ENCODE measurements around the gene PDE1C.
A peak's percentile ranks its signal among the peaks of the same experiment; 100 is the strongest.

Gene PDE1C

GRCh38 chr7:32074787-32075585 is 4.8 kb upstream of the PDE1C start:
- DNase-seq (ENCODE audit: low spot score), result no peak

- DNase-seq (ENCODE audit: low spot score), result no peak
Measured at GRCh38 chr7:32073533-32073932, 3.3 kb upstream of the PDE1C start.

GRCh38 chr7:32072397-32072796 is 2.2 kb upstream of the PDE1C start:
- DNase-seq (ENCODE audit: low spot score), result no peak

- DNase-seq (ENCODE audit: low spot score), result no peak
Measured at GRCh38 chr7:32071466-32072091, 1.4 kb upstream of the PDE1C start.

GRCh38 chr7:32070051-32070405 is 179 bp downstream of the PDE1C start:
- DNase-seq (ENCODE audit: low spot score), result peak; percentile 40

- peak; percentile 40 for DNase-seq (ENCODE audit: low spot score)
Measured at GRCh38 chr7:32069116-32069650, 1.0 kb downstream of the PDE1C start.

- peak; percentile 34 for DNase-seq (ENCODE audit: low spot score)
Measured at GRCh38 chr7:32068411-32069101, 1.7 kb downstream of the PDE1C start.

- no peak for DNase-seq (ENCODE audit: low spot score)
Measured at GRCh38 chr7:32066441-32066840, 3.8 kb downstream of the PDE1C start.

GRCh38 chr7:32063614-32064013 is 6.6 kb downstream of the PDE1C start:
- no peak for DNase-seq (ENCODE audit: low spot score)

GRCh38 chr7:32062150-32062549 is 8.1 kb downstream of the PDE1C start:
- DNase-seq (ENCODE audit: low spot score), result peak; percentile 26

- no peak for DNase-seq (ENCODE audit: low spot score)
Measured at GRCh38 chr7:32061346-32061745, 8.9 kb downstream of the PDE1C start.

GRCh38 chr7:32059289-32060011 is 10.8 kb downstream of the PDE1C start:
- peak; percentile 24 for DNase-seq (ENCODE audit: low spot score)

- no peak for DNase-seq (ENCODE audit: low spot score)
Measured at GRCh38 chr7:32058002-32058401, 12.2 kb downstream of the PDE1C start.

GRCh38 chr7:32056767-32057166 is 13.4 kb downstream of the PDE1C start:
- no peak for DNase-seq (ENCODE audit: low spot score)

GRCh38 chr7:32053204-32053603 is 17.0 kb downstream of the PDE1C start:
- DNase-seq (ENCODE audit: low spot score), result no peak

- DNase-seq (ENCODE audit: low spot score), result no peak
Measured at GRCh38 chr7:32051128-32051527, 19.1 kb downstream of the PDE1C start.

- DNase-seq (ENCODE audit: low spot score), result no peak
Measured at GRCh38 chr7:32049599-32049998, 20.6 kb downstream of the PDE1C start.

GRCh38 chr7:32048970-32049491 is 21.2 kb downstream of the PDE1C start:
- DNase-seq (ENCODE audit: low spot score), result no peak

GRCh38 chr7:32047801-32048200 is 22.4 kb downstream of the PDE1C start:
- DNase-seq (ENCODE audit: low spot score), result no peak

- no peak for DNase-seq (ENCODE audit: low spot score)
Measured at GRCh38 chr7:32047075-32047474, 23.1 kb downstream of the PDE1C start.

- no peak for DNase-seq (ENCODE audit: low spot score)
Measured at GRCh38 chr7:32045228-32045627, 25.0 kb downstream of the PDE1C start.

GRCh38 chr7:32044739-32045138 is 25.5 kb downstream of the PDE1C start:
- no peak for DNase-seq (ENCODE audit: low spot score)

Data from cerebellar cortex (tissue), 1 donor.